ENCODE results near the gene UROC1. TPM values are rescaled to one million over a fixed set of nuclear protein-coding genes. Genes with fewer than 3 reads are reported as not detected.

UROC1 gene
- total and polyA plus RNA-seq, 2 donors (not counting 1 experiment from before 2014, with no cell fraction given) = not detected

- H3K27ac ChIP-seq (ENCODE audit: low read length in 2 of 2) = no peak overlapping the region
- no peak for ATAC-seq (ENCODE audit: low read depth)
- H3K36me3 ChIP-seq (replicated peaks in 1 of 2; ENCODE audit: control extremely low read depth in 1 of 2, control insufficient read depth in 1 of 2, extremely low read depth in 1 of 2, insufficient read depth in 2 of 2, low read length in 1 of 2) = no peaks in the 10 kb centered on the region
- no peak overlapping the region for H3K4me3 ChIP-seq (ENCODE audit: control extremely low read depth in 1 of 5, extremely low read depth in 1 of 5, insufficient read depth in 1 of 5, low read depth in 2 of 5, low read length in 4 of 5)
- H3K9me3 ChIP-seq (ENCODE audit: control extremely low read depth in 1 of 3, control insufficient read depth in 2 of 3, insufficient read depth in 1 of 3, low read length in 2 of 3) = peaks cover 0 to 7% (median 0%) of the 10 kb centered on the region in 3 donors
- no peak overlapping the region for H2AFZ ChIP-seq (ENCODE audit: insufficient read depth, low read depth, low read length, poor library complexity, severe bottlenecking)
- H3K4me3 Mint-ChIP-seq = no peak overlapping the region
- H3K27ac Mint-ChIP-seq = no peak overlapping the region
- peaks cover 10% of the 10 kb centered on the region for H3K4me1 Mint-ChIP-seq
- POLR2A ChIA-PET = no interaction called here
- no peak overlapping the region for H3K9ac ChIP-seq (ENCODE audit: low read length)
- no peak for DNase-seq
- peaks cover 8 to 11% of the 10 kb centered on the region in 2 donors for H3K4me1 ChIP-seq (ENCODE audit: control insufficient read depth in 2 of 2, insufficient read depth in 2 of 2, low read length in 2 of 2)
- H3K9me3 Mint-ChIP-seq (ENCODE audit: insufficient read depth) = no peaks in the 10 kb centered on the region
- H3K27me3 Mint-ChIP-seq = peaks cover 4% of the 10 kb centered on the region
- 80% methylated on average over 1 of the region's 1 CpG for WGBS (ENCODE audit: insufficient coverage)
- H3K4me2 ChIP-seq (replicated peaks; ENCODE audit: low read depth, low read length, poor library complexity, severe bottlenecking) = no peak overlapping the region
- no peak for TF ChIP-seq CTCF (IDR thresholded peaks at IDR 0.05)
- TF ChIP-seq EZH2 (IDR thresholded peaks at IDR 0.05; ENCODE audit: borderline replicate concordance, insufficient read depth, low read depth, low read length, poor library complexity, severe bottlenecking) = no peak
- peaks cover 4% of the 10 kb centered on the region for H4K20me1 ChIP-seq (ENCODE audit: control insufficient read depth, insufficient read depth, low read length, poor library complexity, severe bottlenecking)
- CTCF ChIA-PET = no interaction called here
- no peaks in the 10 kb centered on the region for H3K27me3 ChIP-seq (replicated peaks in 1 of 4; ENCODE audit: control extremely low read depth in 1 of 4, control insufficient read depth in 3 of 4, insufficient read depth in 4 of 4, low read length in 3 of 4)
- H3K79me2 ChIP-seq (ENCODE audit: control insufficient read depth, insufficient read depth, low read length) = no peaks in the 10 kb centered on the region
- intact Hi-C loops (cut with micrococcal nuclease) = loop anchor here (5.0 to 10.0 kb wide), 4 partner anchors 397 to 1573 kb away; partner anchors contain the start of genes OSBPL11, SEC61A1 and SLC41A3
Measured at GRCh38 chr3:126479642-126480041, 37.9 kb downstream of the UROC1 start.

GRCh38 chr3:126478581-126479310 is 38.8 kb downstream of the UROC1 start:
- H3K27me3 ChIP-seq (replicated peaks in 1 of 4; ENCODE audit: control extremely low read depth in 1 of 4, control insufficient read depth in 3 of 4, insufficient read depth in 4 of 4, low read length in 3 of 4) = no peaks in the 10 kb centered on the region
- Mint-ChIP-seq H3K9me3 (ENCODE audit: insufficient read depth) (no peaks in the 10 kb centered on the region), H3K4me1 (peaks cover 19% of the 10 kb centered on the region), H3K4me3 (no peak overlapping the region), H3K27ac (no peak overlapping the region), H3K27me3 (no peaks in the 10 kb centered on the region)
- no peaks in the 10 kb centered on the region for H3K36me3 ChIP-seq (replicated peaks in 1 of 2; ENCODE audit: control extremely low read depth in 1 of 2, control insufficient read depth in 1 of 2, extremely low read depth in 1 of 2, insufficient read depth in 2 of 2, low read length in 1 of 2)
- no peak overlapping the region for H2AFZ ChIP-seq (ENCODE audit: insufficient read depth, low read depth, low read length, poor library complexity, severe bottlenecking)
- CTCF ChIA-PET = no interaction called here
- ATAC-seq (ENCODE audit: low read depth) (no peak), DNase-seq (no peak)
- TF ChIP-seq CTCF (IDR thresholded peaks at IDR 0.05) = no peak
- TF ChIP-seq EZH2 (IDR thresholded peaks at IDR 0.05; ENCODE audit: borderline replicate concordance, insufficient read depth, low read depth, low read length, poor library complexity, severe bottlenecking) = no peak
- POLR2A ChIA-PET = no interaction called here
- peaks cover 17 to 20% of the 10 kb centered on the region in 2 donors for H3K4me1 ChIP-seq (ENCODE audit: control insufficient read depth in 2 of 2, insufficient read depth in 2 of 2, low read length in 2 of 2)
- 98% methylated on average over 9 of the region's 14 CpGs for WGBS (ENCODE audit: insufficient coverage)
- H3K9me3 ChIP-seq (ENCODE audit: control extremely low read depth in 1 of 3, control insufficient read depth in 2 of 3, insufficient read depth in 1 of 3, low read length in 2 of 3) = peaks cover 0 to 7% (median 0%) of the 10 kb centered on the region in 3 donors
- H3K27ac ChIP-seq (ENCODE audit: low read length in 2 of 2) = no peak overlapping the region
- H4K20me1 ChIP-seq (ENCODE audit: control insufficient read depth, insufficient read depth, low read length, poor library complexity, severe bottlenecking) = peaks cover 11% of the 10 kb centered on the region
- no peak overlapping the region for H3K4me2 ChIP-seq (replicated peaks; ENCODE audit: low read depth, low read length, poor library complexity, severe bottlenecking)
- H3K4me3 ChIP-seq (ENCODE audit: control extremely low read depth in 1 of 5, extremely low read depth in 1 of 5, insufficient read depth in 1 of 5, low read depth in 2 of 5, low read length in 4 of 5) = no peak overlapping the region
- intact Hi-C loops (cut with micrococcal nuclease) = loop anchor here (5.0 to 10.0 kb wide), 4 partner anchors 396 to 1574 kb away; partner anchors contain the start of genes OSBPL11, SEC61A1 and SLC41A3
- no peak overlapping the region for H3K9ac ChIP-seq (ENCODE audit: low read length)
- H3K79me2 ChIP-seq (ENCODE audit: control insufficient read depth, insufficient read depth, low read length) = peaks cover 9% of the 10 kb centered on the region
